HCT116 (cell line): ENCODE measurements around the gene HMGB1. TPM values are rescaled to one million over a fixed set of nuclear protein-coding genes. Genes with fewer than 3 reads are reported as not detected.

Experiments
- ATAC-seq: fragments of 200-7000 bp; cut with Tn5 transposase; 2 replicates; pipeline ENCODE4 v1.9.1; 2020; ENCODE audit warnings: mild to moderate bottlenecking, moderate library complexity
- BruUV-seq: library from RNA; stranded (reverse); fragments of 400-500 nt; replicated peaks from 2 replicates; lab custom pipeline; 2021; lab: Mats Ljungman, UMichigan
- CTCF ChIA-PET: fragments of 300-600 bp; sonication (Branson Sonifier 250); formaldehyde crosslinking; loops from one replicate; lab custom pipeline; 2021; ENCODE audit warnings: antibody characterized with exemption; lab: Charles Lee
- POLR2A ChIA-PET: fragments of 300-600, 350-600 bp; sonication (Branson Sonifier 250); formaldehyde crosslinking; loops from one replicate; lab custom pipeline; 2021; ENCODE audit warnings: antibody characterized with exemption; lab: Charles Lee
- RAD21 ChIA-PET, 2 experiments: fragments of 300-600 bp; sonication (Branson Sonifier 250); formaldehyde crosslinking; loops; one replicate each; lab custom pipeline; 2023; ENCODE audit warnings: low total read pairs in 2 of 2; ENCODE audit not compliant: uncharacterized antibody in 2 of 2, unreplicated experiment in 2 of 2, low non-redundant PET in 1 of 2; lab: Charles Lee
- DNase-seq: peaks from one replicate; pipeline ENCODE4 v3.0.0-alpha.2; 2010; ENCODE audit warnings: low read depth, low spot score
- H2AFZ ChIP-seq: fragments of 200-600 bp; shearing (Covaris generic), sonication (generic); 2 replicates; pipeline ENCODE4 v1.6.1; 2017; ENCODE audit warnings: low read depth, mixed run types, mixed read lengths, antibody characterized with exemption, low read length; ENCODE audit not compliant: poor library complexity, severe bottlenecking
- H3K27ac ChIP-seq: 2 replicates; pipeline ENCODE4 v1.5.1; 2012; ENCODE audit warnings: low read depth, low read length
- H3K27me3 ChIP-seq: fragments of 200-600 bp; sonication (generic); 2 replicates; pipeline ENCODE4 v1.6.1; 2016; ENCODE audit warnings: mixed run types, low read length, mixed read lengths; ENCODE audit not compliant: insufficient read depth
- H3K36me3 ChIP-seq, 2 experiments: fragments of 200-500 bp in 1 of 2; fragments of 200-600 bp in 1 of 2; sonication (Bioruptor generic) in 1 of 2; sonication (generic) in 1 of 2; 2 replicates each; pipeline versions ENCODE4 v1.5.1 to v1.6.1; 2014 to 2016; ENCODE audit warnings: low read length in 2 of 2, inconsistent platforms in 1 of 2, mixed read lengths in 1 of 2, mixed run types in 1 of 2; ENCODE audit not compliant: insufficient read depth in 2 of 2, control insufficient read depth in 1 of 2
- H3K4me1 ChIP-seq, 2 experiments: fragments of 200-600 bp in 1 of 2; sonication (generic) in 1 of 2; 2 replicates each; pipeline versions ENCODE4 v1.5.1 to v1.6.1; 2012 to 2017; ENCODE audit warnings: low read length in 2 of 2, inconsistent platforms in 1 of 2, mild to moderate bottlenecking in 1 of 2, mixed read lengths in 1 of 2, mixed run types in 1 of 2, moderate library complexity in 1 of 2; ENCODE audit not compliant: insufficient read depth in 2 of 2, control insufficient read depth in 1 of 2
- H3K4me2 ChIP-seq: fragments of 200-600 bp; sonication (generic); 2 replicates; pipeline ENCODE4 v1.6.1; 2017; ENCODE audit warnings: mixed run types, low read length, mixed read lengths
- H3K4me3 ChIP-seq, 2 experiments: fragments of 200-600 bp in 1 of 2; sonication (generic) in 1 of 2; replicated peaks in 1 of 2; 2 replicates each; pipeline ENCODE4 v1.5.1; 2011 to 2016; ENCODE audit warnings: low read length in 2 of 2, control low read depth in 1 of 2, low read depth in 1 of 2, mild to moderate bottlenecking in 1 of 2, mixed read lengths in 1 of 2, mixed run types in 1 of 2
- H3K79me2 ChIP-seq: fragments of 200-600 bp; sonication (generic); 2 replicates; pipeline ENCODE4 v1.6.1; 2017; ENCODE audit warnings: mild to moderate bottlenecking, mixed run types, low read length, moderate library complexity, mixed read lengths; ENCODE audit not compliant: insufficient read depth
- H3K9ac ChIP-seq: fragments of 200-600 bp; sonication (generic); 2 replicates; pipeline ENCODE4 v1.6.1; 2016; ENCODE audit warnings: low read length, mixed read lengths
- H3K9me2 ChIP-seq: fragments of 200-600 bp; sonication (generic), shearing (Covaris generic); 2 replicates; pipeline ENCODE4 v1.6.1; 2017; ENCODE audit warnings: mixed run types, mild to moderate bottlenecking, moderate library complexity; ENCODE audit not compliant: insufficient read depth
- H3K9me3 ChIP-seq, 2 experiments: fragments of 200-500 bp in 1 of 2; fragments of 200-600 bp in 1 of 2; sonication (Bioruptor generic) in 1 of 2; sonication (generic) in 1 of 2; 2 replicates each; pipeline ENCODE4 v1.6.1; 2014 to 2017; ENCODE audit warnings: low read length in 2 of 2, mixed read lengths in 2 of 2, inconsistent platforms in 1 of 2, low read depth in 1 of 2, mild to moderate bottlenecking in 1 of 2, mixed run types in 1 of 2, moderate library complexity in 1 of 2; ENCODE audit not compliant: control insufficient read depth in 1 of 2, insufficient read depth in 1 of 2
- H4K20me1 ChIP-seq: fragments of 200-600 bp; sonication (generic), shearing (Covaris generic); 2 replicates; pipeline ENCODE4 v1.6.1; 2017; ENCODE audit warnings: mixed run types, mild to moderate bottlenecking, moderate library complexity; ENCODE audit not compliant: insufficient read depth
- CBX3 ChIP-seq: IDR thresholded peaks from 2 replicates; pipeline ENCODE4 v1.6.1; 2012; ENCODE audit warnings: low read depth
- CEBPB ChIP-seq: IDR thresholded peaks from 2 replicates; pipeline ENCODE4 v1.6.1; 2012; ENCODE audit warnings: low read depth
- ELF1 ChIP-seq: IDR thresholded peaks from 2 replicates; pipeline ENCODE4 v1.6.1; 2012; ENCODE audit warnings: low read depth, borderline replicate concordance
- EZH2 ChIP-seq: fragments of 200-600 bp; sonication (generic); IDR thresholded peaks from 2 replicates; pipeline ENCODE4 v1.6.1; 2017; ENCODE audit warnings: antibody characterized with exemption, mixed run types
- FOSL1 ChIP-seq: IDR thresholded peaks from 2 replicates; pipeline ENCODE4 v1.6.1; 2012; ENCODE audit warnings: low read depth
- JUND ChIP-seq: IDR thresholded peaks from 2 replicates; pipeline ENCODE4 v1.6.1; 2012
- MAX ChIP-seq: IDR thresholded peaks from 2 replicates; pipeline ENCODE4 v1.6.1; 2012
- POLR2AphosphoS5 ChIP-seq: IDR thresholded peaks from 2 replicates; pipeline ENCODE4 v1.6.1; 2011; ENCODE audit warnings: mild to moderate bottlenecking, low read depth, low read length, moderate library complexity
- RAD21 ChIP-seq: IDR thresholded peaks from 2 replicates; pipeline ENCODE4 v1.6.1; 2012; ENCODE audit warnings: low read depth, mild to moderate bottlenecking
- REST ChIP-seq: IDR thresholded peaks from 2 replicates; pipeline ENCODE4 v1.6.1; 2012; ENCODE audit warnings: low read depth
- SIN3A ChIP-seq: IDR thresholded peaks from 2 replicates; pipeline ENCODE4 v1.6.1; 2012; ENCODE audit warnings: low read depth
- SP1 ChIP-seq: IDR thresholded peaks from 2 replicates; pipeline ENCODE4 v1.6.1; 2012; ENCODE audit warnings: low read depth
- TCF7L2 ChIP-seq: IDR thresholded peaks from 2 replicates; pipeline ENCODE4 v1.7.0; 2011; ENCODE audit warnings: borderline replicate concordance, inconsistent platforms; ENCODE audit not compliant: insufficient read depth, insufficient read length; ENCODE audit errors: extremely low read depth
- ZBTB33 ChIP-seq: IDR thresholded peaks from 2 replicates; pipeline ENCODE4 v1.6.1; 2011; ENCODE audit warnings: mild to moderate bottlenecking, low read length, moderate library complexity; ENCODE audit not compliant: insufficient replicate concordance; ENCODE audit errors: extremely low read depth
- ZFX ChIP-seq: fragments of 450-650 bp; IDR thresholded peaks from 2 replicates; pipeline ENCODE4 v1.6.1; 2017
- intact Hi-C: fragments of 100-400 bp; cut with micrococcal nuclease; formaldehyde crosslinking; loops from 2 replicates; pipeline ENCODE4 v1.10.0; 2022
- total RNA-seq: library from RNA; stranded (reverse); gene quantifications from one replicate; pipeline ENCODE4 v1.2.1, GENCODE V29; 2021; ENCODE audit not compliant: unreplicated experiment

HMGB1 gene
- total RNA-seq, 1 experiment from 2014 or later = 678 TPM

GRCh38 chr13:30454991-30455390 lies 10.7 kb downstream of the HMGB1 start:
- no peak for ATAC-seq
- H3K4me3 ChIP-seq = no peak overlapping the region
- no TSS peak for BruUV-seq
- no peak overlapping the region for H2AFZ ChIP-seq
- no peak overlapping the region for H3K27ac ChIP-seq
- peaks cover 11% of the 10 kb centered on the region for H3K79me2 ChIP-seq
- no peaks in the 10 kb centered on the region for H3K9me2 ChIP-seq
- no peak overlapping the region for H3K9ac ChIP-seq
- ChIA-PET CTCF (interaction anchor here (0.5 to 2.3 kb wide), 3 partner anchors 18 to 322 kb away, joined by 3 to 6 read pairs (median 3); no protein-coding TSS in a partner anchor), RAD21 (no interaction called here)
- H3K4me1 ChIP-seq = peaks cover 0 to 3% of the 10 kb centered on the region in 2 experiments; a peak in 1 of 4 replicates
- peaks cover 7 to 11% of the 10 kb centered on the region in 2 experiments; a peak in 2 of 4 replicates for H3K36me3 ChIP-seq
- H3K9me3 ChIP-seq = no peaks in the 10 kb centered on the region
- peaks cover 7% of the 10 kb centered on the region; the same call in 1 of the 2 replicates for H4K20me1 ChIP-seq
- TF ChIP-seq MAX (no peak), SP1 (no peak), ELF1 (no peak), REST (no peak), RAD21 (no peak), EZH2 (no peak), ZBTB33 (no peak), FOSL1 (no peak), SIN3A (no peak), JUND (no peak), CEBPB (no peak), TCF7L2 (no peak), ZFX (no peak), CBX3 (no peak), POLR2AphosphoS5 (no peak)
- TF ChIP-seq, all 23 proteins: peak for 0
- H3K27me3 ChIP-seq = no peaks in the 10 kb centered on the region
- POLR2A ChIA-PET = no interaction called here
- DNase-seq = no peak
- intact Hi-C loops = no loop called here
- no peak overlapping the region for H3K4me2 ChIP-seq
